K562 (cell line): Measurements from ENCODE around the gene CAMSAP3. TPM values are rescaled to one million over a fixed set of nuclear protein-coding genes. Genes with fewer than 3 reads are reported as not detected.

Experiments used
- ATAC-seq: fragments of 200-7000 bp; cut with Tn5 transposase; 3 replicates; pipeline ENCODE4 v1.9.1; 2020; ENCODE audit warnings: moderate library complexity
- BruUV-seq: library from RNA; stranded (reverse); fragments of 400-500 nt; replicated peaks from 2 replicates; lab custom pipeline; 2021; lab: Mats Ljungman, UMichigan
- CTCF ChIA-PET: fragments of 300-600 bp; formaldehyde crosslinking; extraction: SDS; loops from one replicate; lab custom pipeline; 2021; ENCODE audit warnings: low intra/inter-chr PET ratio; lab: Yijun Ruan, JAX
- POLR2A ChIA-PET: fragments of 300-600, 350-650 bp; sonication (Branson Sonifier 250); formaldehyde crosslinking; extraction: SDS; loops from one replicate; lab custom pipeline; 2021; ENCODE audit warnings: antibody characterized with exemption, inconsistent platforms; lab: Yijun Ruan, JAX
- DNase-seq, 4 experiments: peaks; one replicate each; pipeline versions ENCODE4 v3.0.0 to v3.0.0-alpha.2; 2011 to 2018; ENCODE audit warnings: low spot score in 3 of 4, mixed read lengths in 3 of 4; ENCODE audit errors: extremely low read depth in 1 of 4
- FAIRE-seq: peaks from 2 replicates; lab custom pipeline; 2011; peaks lifted over from hg19 to GRCh38; lab: Jason Lieb, UNC
- H2AFZ ChIP-seq: 2 replicates; pipeline ENCODE4 v1.6.0; 2011; ENCODE audit warnings: low read depth, low read length, control low read depth, inconsistent platforms
- H3K27ac ChIP-seq: fragments of 200-600 bp; 3 replicates; pipeline ENCODE4 v1.8.0; 2011; ENCODE audit warnings: low read depth, mild to moderate bottlenecking, control low read depth, inconsistent platforms, low read length, moderate library complexity, mixed read lengths; ENCODE audit errors: extremely low read depth
- H3K27me3 ChIP-seq, 2 experiments: fragments of 300-600 bp in 1 of 2; 2 replicates in 1 of 2; 3 replicates in 1 of 2; pipeline versions ENCODE4 v1.6.0 to v1.8.0; 2011; ENCODE audit warnings: inconsistent platforms in 2 of 2, low read length in 2 of 2, mild to moderate bottlenecking in 1 of 2, mixed read lengths in 1 of 2, moderate library complexity in 1 of 2; ENCODE audit not compliant: control insufficient read depth in 2 of 2, insufficient read depth in 2 of 2
- H3K36me3 ChIP-seq: fragments of 300-600 bp; 3 replicates; pipeline ENCODE4 v1.8.0; 2011; ENCODE audit warnings: mild to moderate bottlenecking, low read length, inconsistent platforms; ENCODE audit not compliant: control insufficient read depth, insufficient read depth
- H3K4me1 ChIP-seq, 2 experiments: fragments of 200-600 bp in 1 of 2; replicated peaks in 1 of 2; 2 replicates in 1 of 2; 3 replicates in 1 of 2; pipeline versions ENCODE4 v1.5.1 to v1.8.0; 2011; ENCODE audit warnings: inconsistent platforms in 2 of 2, low read length in 2 of 2, mild to moderate bottlenecking in 1 of 2, mixed read lengths in 1 of 2, moderate library complexity in 1 of 2; ENCODE audit not compliant: control insufficient read depth in 2 of 2, insufficient read depth in 2 of 2
- H3K4me2 ChIP-seq: 2 replicates; pipeline ENCODE4 v1.6.1; 2011; ENCODE audit warnings: low read length, control low read depth, inconsistent platforms, mixed read lengths; ENCODE audit not compliant: insufficient read depth
- H3K4me3 ChIP-seq: fragments of 200-600 bp; sonication (generic), shearing (Covaris generic); 2 replicates; pipeline ENCODE4 v1.5.1; 2016; ENCODE audit warnings: control low read depth, inconsistent platforms
- H3K79me2 ChIP-seq: fragments of 200-600 bp; 3 replicates; pipeline ENCODE4 v1.8.0; 2011; ENCODE audit warnings: low read length, inconsistent platforms; ENCODE audit not compliant: control insufficient read depth, insufficient read depth
- H3K9ac ChIP-seq, 2 experiments: 2 replicates each; pipeline versions ENCODE4 v1.6.0 to v1.6.1; 2011; ENCODE audit warnings: low read depth in 2 of 2, low read length in 2 of 2, control low read depth in 1 of 2, inconsistent platforms in 1 of 2, mild to moderate bottlenecking in 1 of 2, mixed read lengths in 1 of 2; ENCODE audit not compliant: insufficient read depth in 1 of 2
- H3K9me1 ChIP-seq: one replicate; pipeline ENCODE4 v1.6.0; 2011; ENCODE audit warnings: inconsistent platforms, mild to moderate bottlenecking, low read length, moderate library complexity; ENCODE audit not compliant: control insufficient read depth, insufficient read depth
- H3K9me3 ChIP-seq: replicated peaks from 2 replicates; pipeline ENCODE4 v1.5.1; 2011; ENCODE audit warnings: low read depth, low read length, inconsistent platforms; ENCODE audit not compliant: control insufficient read depth, insufficient read depth
- H4K20me1 ChIP-seq: replicated peaks from 2 replicates; pipeline ENCODE4 v1.6.1; 2011; ENCODE audit warnings: low read length, inconsistent platforms, mixed read lengths; ENCODE audit not compliant: control insufficient read depth, insufficient read depth
- AFF4 ChIP-seq: sonication (generic); formaldehyde crosslinking; IDR thresholded peaks from 2 replicates; pipeline ENCODE4 v1.8.0; 2023; ENCODE audit warnings: mild to moderate bottlenecking, missing genetic modification reagents
- CBFB ChIP-seq: sonication (generic); formaldehyde crosslinking; IDR thresholded peaks from 2 replicates; pipeline ENCODE4 v1.4.0; 2020; ENCODE audit warnings: mild to moderate bottlenecking, missing genetic modification reagents
- ESRRA ChIP-seq: fragments of 450-650 bp; IDR thresholded peaks from 2 replicates; pipeline ENCODE4 v1.6.1; 2014; ENCODE audit warnings: low read depth, mild to moderate bottlenecking, moderate library complexity, borderline replicate concordance
- HES1 ChIP-seq: fragments of 450-650 bp; IDR thresholded peaks from 2 replicates; pipeline ENCODE4 v1.6.1; 2016; ENCODE audit warnings: low read depth, mild to moderate bottlenecking, moderate library complexity
- HLTF ChIP-seq: fragments of 450-650 bp; IDR thresholded peaks from 2 replicates; pipeline ENCODE4 v1.6.1; 2016
- MAZ ChIP-seq, 2 experiments: fragments of 450-650 bp in 1 of 2; sonication (generic) in 1 of 2; formaldehyde crosslinking; IDR thresholded peaks in 1 of 2; conservative IDR thresholded peaks in 1 of 2; 2 replicates each; pipeline versions ENCODE4 v1.4.0 to v1.5.0; 2020; ENCODE audit warnings: mild to moderate bottlenecking in 1 of 2, missing genetic modification reagents in 1 of 2
- POLR2G ChIP-seq: fragments of 200-400 bp; formaldehyde crosslinking; IDR thresholded peaks from 2 replicates; pipeline ENCODE4 v1.6.1; 2017; ENCODE audit warnings: low read depth, mild to moderate bottlenecking, antibody characterized with exemption, low read length, moderate library complexity
- RBFOX2 ChIP-seq: fragments of 200-400 bp; formaldehyde crosslinking; IDR thresholded peaks from 2 replicates; pipeline ENCODE4 v1.6.1; 2017; ENCODE audit warnings: low read depth, mild to moderate bottlenecking, low read length, moderate library complexity
- RBM14 ChIP-seq: fragments of 200-400 bp; formaldehyde crosslinking; IDR thresholded peaks from 2 replicates; pipeline ENCODE4 v1.6.1; 2018; ENCODE audit warnings: low read depth, mild to moderate bottlenecking, low read length, moderate library complexity, borderline replicate concordance; ENCODE audit not compliant: insufficient read depth
- TRIM24 ChIP-seq, 2 experiments: fragments of 450-650 bp; IDR thresholded peaks; 2 replicates each; pipeline ENCODE4 v1.6.1; 2016
- ZBTB2 ChIP-seq: fragments of 450-650 bp; IDR thresholded peaks from 2 replicates; pipeline ENCODE4 v1.6.1; 2016; ENCODE audit warnings: antibody characterized with exemption
- ZNF224 ChIP-seq: sonication (generic); formaldehyde crosslinking; IDR thresholded peaks from 2 replicates; pipeline ENCODE4 v1.8.0; 2022; ENCODE audit warnings: mild to moderate bottlenecking, missing genetic modification reagents
- ZNF24 ChIP-seq: fragments of 450-650 bp; IDR thresholded peaks from 2 replicates; pipeline ENCODE4 v1.6.1; 2016
- WGBS: fragments of 100-300 bp; shearing (Covaris generic); methylation state at CpG from one replicate; pipeline ENCODE4 v1.1.6; 2016; ENCODE audit warnings: low coverage, mixed read lengths; ENCODE audit not compliant: insufficient coverage; ENCODE audit errors: missing lambda C conversion rate; 5-methylcytosine and 5-hydroxymethylcytosine counted together
- in situ Hi-C: fragments of 300-500 bp; cut with MboI; formaldehyde crosslinking; loops from 4 replicates; pipeline ENCODE4 v1.15.0; 2018; ENCODE audit warnings: inconsistent platforms, mixed read lengths
- intact Hi-C: fragments of 100-400 bp; cut with micrococcal nuclease; formaldehyde crosslinking; loops from 2 replicates; pipeline ENCODE4 v1.14.2; 2022
- polyA plus RNA-seq, 8 experiments: library from polyadenylated mRNA; depleted of rRNA in 4 of 8; stranded (reverse) in 5 of 8; unstranded in 3 of 8; fragments of >200 nt; fragmentation: Nextera tagmentation in 2 of 8; fragmentation: Illumina TruSeq in 1 of 8; extraction: Ambion mirVana in 2 of 8; extraction: Trizol in 1 of 8; gene quantifications; 2 replicates each; pipeline versions ENCODE4 v1.2.1 to v1.2.3, GENCODE V29; 2011 to 2014; ENCODE audit warnings: inconsistent platforms in 1 of 8, missing spikeins in 1 of 8
- total RNA-seq, 7 experiments: library from RNA; depleted of rRNA in 6 of 7; stranded (reverse); fragments of >200 nt in 6 of 7; fragmentation: Illumina TruSeq in 2 of 7; extraction: Trizol in 2 of 7; gene quantifications; 2 replicates each; pipeline versions ENCODE4 v1.2.1 to v1.2.3, GENCODE V29; 2011 to 2021; ENCODE audit warnings: low replicate concordance in 1 of 7

Gene CAMSAP3
- total and polyA plus RNA-seq, 9 of the 15 experiments (the other 6 are each of a cell fraction or from before 2014, with no cell fraction given) = 0.01 to 0.89 (median 0.22) TPM; not detected in 1

GRCh38 chr19:7646426-7646700, 50.7 kb downstream of the CAMSAP3 start:
- no peak for TF ChIP-seq ZNF24
- TF ChIP-seq POLR2G = peak; percentile 12; the same call in 1 of the 2 replicates
- peak; percentile 27; the same call in 1 of the 2 replicates for TF ChIP-seq RBFOX2
- no peak for TF ChIP-seq RBM14
- TF ChIP-seq TRIM24 (IDR thresholded peaks at IDR 0.05) = no peak
- no peak for TF ChIP-seq MAZ (CRISPR knock-in tag; conservative IDR thresholded peaks at IDR 0.05 in 1 of 2, IDR thresholded peaks at IDR 0.05 in 1 of 2)
- TF ChIP-seq ESRRA = no peak
- TF ChIP-seq ZNF224 (CRISPR knock-in tag) = no peak
- no peak for TF ChIP-seq CBFB (CRISPR knock-in tag)
- TF ChIP-seq HLTF = no peak
- TF ChIP-seq AFF4 (CRISPR knock-in tag) = no peak
- no peak for TF ChIP-seq ZBTB2
- TF ChIP-seq HES1 = no peak
- Histone ChIP-seq H3K27me3 (no peaks in the 10 kb centered on the region), H2AFZ (no peak overlapping the region), H4K20me1 (peaks cover 7% of the 10 kb centered on the region), H3K4me1 (peaks cover 0 to 53% of the 10 kb centered on the region in 2 experiments; a peak in 4 of 5 replicates), H3K9me3 (no peaks in the 10 kb centered on the region), H3K9me1 (no peaks in the 10 kb centered on the region), H3K4me3 (no peak overlapping the region), H3K36me3 (peaks cover 47% of the 10 kb centered on the region; the same call in 2 of the 3 replicates), H3K4me2 (no peak overlapping the region), H3K79me2 (no peaks in the 10 kb centered on the region), H3K9ac (peak overlapping the region in 1 of 2 experiments; percentile 45; a peak in 1 of 4 replicates), H3K27ac (no peak overlapping the region)
- intact Hi-C loops = no loop called here
- CTCF ChIA-PET = no interaction called here
- BruUV-seq = no TSS peak
- ATAC-seq (no peak), FAIRE-seq (no peak), DNase-seq (no peak)
- WGBS = 93% methylated on average over 7 of the region's 8 CpGs
- POLR2A ChIA-PET = no interaction called here
- in situ Hi-C loops = no loop called here
